Uterus (tissue), 4 donors: ENCODE results near the gene PTPRG. TPM values are rescaled to one million over a fixed set of nuclear protein-coding genes. Genes with fewer than 3 reads are reported as not detected.

Source experiments
- DNase-seq, 2 donors: peaks; one replicate each; pipeline ENCODE4 v3.0.0-alpha.2; 2019 to 2020
- H3K27ac ChIP-seq, 2 donors: fragments of 200-600 bp; sonication (generic); 1 replicate in 1 of 2; 2 replicates in 1 of 2; pipeline ENCODE4 v1.5.1; 2016 to 2018
- H3K27me3 ChIP-seq, 2 donors: fragments of 200-600 bp; sonication (generic); one replicate each; pipeline ENCODE4 v1.5.1; 2018 to 2019; ENCODE audit warnings: control low read depth in 1 of 2
- H3K36me3 ChIP-seq, 2 donors: fragments of 200-600 bp; sonication (generic); one replicate each; pipeline ENCODE4 v1.5.1; 2019; ENCODE audit warnings: control low read depth in 1 of 2
- H3K4me1 ChIP-seq, 2 donors: fragments of 200-600 bp; sonication (generic); one replicate each; pipeline ENCODE4 v1.5.1; 2018 to 2019; ENCODE audit warnings: control low read depth in 1 of 2
- H3K4me3 ChIP-seq, 2 donors: fragments of 200-600 bp; sonication (generic); 1 replicate in 1 of 2; 2 replicates in 1 of 2; pipeline ENCODE4 v1.5.1; 2018 to 2019; ENCODE audit warnings: mild to moderate bottlenecking in 1 of 2
- H3K9me3 ChIP-seq, 2 donors: fragments of 200-600 bp; sonication (generic); one replicate each; pipeline ENCODE4 v1.5.1; 2019; ENCODE audit warnings: control low read depth in 1 of 2
- POLR2A ChIP-seq, 2 donors: fragments of 450-650 bp; IDR thresholded peaks; one replicate each; pipeline ENCODE4 v1.6.1; 2016; ENCODE audit warnings: antibody characterized with exemption in 2 of 2, mild to moderate bottlenecking in 1 of 2, moderate library complexity in 1 of 2
- intact Hi-C: fragments of 100-400 bp; cut with DNase I; formaldehyde crosslinking; loops from one replicate; pipeline ENCODE4 v1.15.1; 2023; ENCODE audit warnings: low total_unique reads
- total RNA-seq, 4 donors: library from RNA; depleted of rRNA in 3 of 4; stranded (reverse); fragments of >200 nt in 3 of 4; gene quantifications; one replicate each; pipeline versions ENCODE4 v1.1.0 to v1.2.4, GENCODE V29; 2014 to 2023
- TF ChIP-seq, protein P1 (sequence below), 4 experiments: fragments of 200-600 bp in 2 of 4; fragments of 450-650 bp in 2 of 4; sonication (generic) in 2 of 4; IDR thresholded peaks; one replicate each; pipeline ENCODE4 v1.5.1; 2016 to 2019; ENCODE audit warnings: antibody characterized with exemption in 4 of 4, mild to moderate bottlenecking in 2 of 4, moderate library complexity in 1 of 4
- donor health status: DM: yes; HTN: yes; CAD: no.

Gene PTPRG
- total RNA-seq, 4 donors from 2014 or later, result 43.5 to 136 (median 62.6) TPM

GRCh38 chr3:61914276-61914675 is 352.9 kb downstream of the PTPRG start:
- TF ChIP-seq POLR2A (IDR thresholded peaks at IDR 0.05), result no peak
- TF ChIP-seq, protein P1, sequence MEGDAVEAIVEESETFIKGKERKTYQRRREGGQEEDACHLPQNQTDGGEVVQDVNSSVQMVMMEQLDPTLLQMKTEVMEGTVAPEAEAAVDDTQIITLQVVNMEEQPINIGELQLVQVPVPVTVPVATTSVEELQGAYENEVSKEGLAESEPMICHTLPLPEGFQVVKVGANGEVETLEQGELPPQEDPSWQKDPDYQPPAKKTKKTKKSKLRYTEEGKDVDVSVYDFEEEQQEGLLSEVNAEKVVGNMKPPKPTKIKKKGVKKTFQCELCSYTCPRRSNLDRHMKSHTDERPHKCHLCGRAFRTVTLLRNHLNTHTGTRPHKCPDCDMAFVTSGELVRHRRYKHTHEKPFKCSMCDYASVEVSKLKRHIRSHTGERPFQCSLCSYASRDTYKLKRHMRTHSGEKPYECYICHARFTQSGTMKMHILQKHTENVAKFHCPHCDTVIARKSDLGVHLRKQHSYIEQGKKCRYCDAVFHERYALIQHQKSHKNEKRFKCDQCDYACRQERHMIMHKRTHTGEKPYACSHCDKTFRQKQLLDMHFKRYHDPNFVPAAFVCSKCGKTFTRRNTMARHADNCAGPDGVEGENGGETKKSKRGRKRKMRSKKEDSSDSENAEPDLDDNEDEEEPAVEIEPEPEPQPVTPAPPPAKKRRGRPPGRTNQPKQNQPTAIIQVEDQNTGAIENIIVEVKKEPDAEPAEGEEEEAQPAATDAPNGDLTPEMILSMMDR (IDR thresholded peaks at IDR 0.05), result no peak
- no peak for DNase-seq
- Histone ChIP-seq H3K4me3 (no peak overlapping the region), H3K27me3 (no peaks in the 10 kb centered on the region), H3K9me3 (no peaks in the 10 kb centered on the region), H3K4me1 (no peaks in the 10 kb centered on the region), H3K27ac (no peak overlapping the region), H3K36me3 (no peaks in the 10 kb centered on the region)
- intact Hi-C loops, result no loop called here

GRCh38 chr3:61915296-61915695 is 353.9 kb downstream of the PTPRG start:
- no peak for DNase-seq
- intact Hi-C loops, result no loop called here

DNA sequence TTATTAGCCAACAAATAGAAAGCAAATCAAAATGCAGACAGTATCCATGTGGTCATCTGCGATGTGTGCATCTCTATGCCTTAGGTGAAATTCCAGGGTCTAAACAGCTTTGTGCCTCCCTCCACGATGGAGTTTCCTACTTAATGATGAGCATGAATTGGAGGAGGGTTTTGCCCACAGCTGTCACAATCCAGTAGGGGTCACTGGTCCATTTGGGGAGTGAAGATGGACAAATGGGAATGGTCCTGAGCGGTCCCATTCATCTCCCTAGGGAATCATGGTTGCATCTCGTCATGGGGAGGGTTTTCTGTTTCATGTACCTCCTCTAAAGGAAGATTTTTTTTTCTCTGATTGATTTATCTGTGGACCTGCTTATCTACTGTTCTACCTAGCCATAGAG is 358.0 kb downstream of the PTPRG start:
- Histone ChIP-seq H3K9me3 (no peaks in the 10 kb centered on the region), H3K36me3 (no peaks in the 10 kb centered on the region), H3K27me3 (no peaks in the 10 kb centered on the region), H3K4me3 (no peak overlapping the region), H3K27ac (no peak overlapping the region), H3K4me1 (no peaks in the 10 kb centered on the region)
- intact Hi-C loops, result no loop called here
- no peak for DNase-seq
- TF ChIP-seq POLR2A (IDR thresholded peaks at IDR 0.05), result no peak
- TF ChIP-seq, protein P1 (IDR thresholded peaks at IDR 0.05), result no peak

More at GRCh38 chr3:61915296-61915695, 353.9 kb downstream of the PTPRG start:
- Histone ChIP-seq H3K4me1 (no peaks in the 10 kb centered on the region), H3K27me3 (no peaks in the 10 kb centered on the region), H3K9me3 (no peaks in the 10 kb centered on the region), H3K27ac (no peak overlapping the region), H3K36me3 (no peaks in the 10 kb centered on the region), H3K4me3 (no peak overlapping the region)
- TF ChIP-seq, protein P1 (IDR thresholded peaks at IDR 0.05), result no peak
- no peak for TF ChIP-seq POLR2A (IDR thresholded peaks at IDR 0.05)

- H3K4me1 ChIP-seq, result peaks cover 0 to 9% of the 10 kb centered on the region in 2 donors
- intact Hi-C loops, result no loop called here
- H3K27me3 ChIP-seq, result no peaks in the 10 kb centered on the region
- H3K4me3 ChIP-seq, result no peak overlapping the region
- no peak for DNase-seq
- TF ChIP-seq, protein P1 (IDR thresholded peaks at IDR 0.05), result no peak
- TF ChIP-seq POLR2A (IDR thresholded peaks at IDR 0.05), result no peak
- no peaks in the 10 kb centered on the region for H3K36me3 ChIP-seq
- H3K27ac ChIP-seq, result no peak overlapping the region
- H3K9me3 ChIP-seq, result no peaks in the 10 kb centered on the region
Observed at GRCh38 chr3:61922118-61922517, 360.7 kb downstream of the PTPRG start.

- H3K27me3 ChIP-seq, result no peaks in the 10 kb centered on the region
- DNase-seq, result peak in 1 of 2 donors; percentile 52
- no peaks in the 10 kb centered on the region for H3K9me3 ChIP-seq
- intact Hi-C loops, result no loop called here
- peaks cover 0 to 18% of the 10 kb centered on the region in 2 donors for H3K4me1 ChIP-seq
- TF ChIP-seq, protein P1 (IDR thresholded peaks at IDR 0.05), result no peak
- TF ChIP-seq POLR2A (IDR thresholded peaks at IDR 0.05), result no peak
- no peak overlapping the region for H3K4me3 ChIP-seq
- H3K36me3 ChIP-seq, result no peaks in the 10 kb centered on the region
- no peak overlapping the region for H3K27ac ChIP-seq
Observed at GRCh38 chr3:61924090-61924735, 362.8 kb downstream of the PTPRG start.
